ENCODE measurements around the gene TBX5.

TBX5 gene

GRCh38 chr12:114316076-114316475 is 89.9 kb downstream of the TBX5 start:
- no peak for DNase-seq

GRCh38 chr12:114314974-114315720 is 90.8 kb downstream of the TBX5 start:
- no peak for DNase-seq

- DNase-seq: no peak
Observed at GRCh38 chr12:114314403-114314802, 91.5 kb downstream of the TBX5 start.

- no peak for DNase-seq
Observed at GRCh38 chr12:114313910-114314309, 92.0 kb downstream of the TBX5 start.

- no peak for DNase-seq
Observed at GRCh38 chr12:114311974-114312373, 94.0 kb downstream of the TBX5 start.

DNA sequence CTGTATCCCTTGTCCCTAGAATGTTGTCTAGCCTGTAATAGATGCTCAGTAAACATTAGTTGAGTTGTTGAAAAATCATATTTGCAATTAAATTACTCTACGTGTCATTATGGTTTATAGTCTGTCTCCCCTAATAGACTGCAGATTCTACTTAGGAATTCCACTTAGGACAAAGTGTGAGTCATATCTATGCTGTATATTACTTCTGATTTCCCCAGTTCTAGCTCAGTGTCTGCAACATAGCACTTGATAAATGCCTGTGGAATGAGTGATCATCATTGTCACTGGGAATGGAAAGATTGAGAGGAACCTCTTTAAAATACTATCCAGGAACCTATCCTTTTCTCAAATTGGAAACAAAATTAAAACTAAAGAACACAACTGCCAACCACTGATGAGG is 99.3 kb downstream of the TBX5 start:
- DNase-seq: no peak

DNA sequence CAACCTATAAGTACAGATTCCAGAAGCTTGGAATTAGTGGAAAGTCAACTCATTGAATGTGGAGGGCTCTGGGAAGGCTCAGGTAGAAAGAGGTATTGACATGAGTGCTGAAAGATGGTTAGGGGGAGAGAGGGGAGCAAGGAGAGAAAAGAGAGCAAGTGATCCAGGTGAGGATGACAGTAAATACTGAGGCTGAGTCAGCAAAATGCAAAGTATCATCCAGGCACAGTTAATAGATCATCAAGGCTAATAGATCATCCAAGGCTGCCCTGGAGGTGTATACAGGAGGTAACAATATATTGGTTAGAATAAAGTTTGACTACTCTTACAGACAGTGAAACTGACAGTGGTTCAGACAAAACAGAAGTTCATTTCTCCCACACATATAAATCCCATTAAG is 100.5 kb downstream of the TBX5 start:
- no peak for DNase-seq
